DLD1 (cell line): ENCODE measurements around the gene KRTAP1-5.
"Not testable (repeated sequence)": the region's sequence is repeated elsewhere in the genome, so short reads cannot be mapped to it uniquely, and the experiment has no call there.

Source experiments
- in situ Hi-C: cut with HindIII; loops from 2 replicates; pipeline ENCODE4 v1.10.0; 2017; ENCODE audit warnings: low sequenced_read_pairs

KRTAP1-5 gene

GRCh38 chr17:41026715-41027471, at the start of gene KRTAP1-5:
Gene KRTAP1-5, minus strand, starts transcription at chr17:41027208. Its CDS starts 53 bp downstream, at chr17:41027155.
- in situ Hi-C loops, result no loop called here

- in situ Hi-C loops, result no loop called here
These were observed 49.8 kb upstream of the KRTAP1-5 start for GRCh38 chr17:41076788-41077187.

GRCh38 chr17:41073676-41074075, 46.7 kb upstream of the KRTAP1-5 start:
- in situ Hi-C loops, result no loop called here

- in situ Hi-C loops, result no loop called here
These were observed 44.8 kb upstream of the KRTAP1-5 start for GRCh38 chr17:41071606-41072360.

GRCh38 chr17:41069031-41069430, 42.0 kb upstream of the KRTAP1-5 start:
- in situ Hi-C loops, result no loop called here

GRCh38 chr17:41067281-41067680, 40.3 kb upstream of the KRTAP1-5 start:
- in situ Hi-C loops, result no loop called here

GRCh38 chr17:41065829-41066624, 39.0 kb upstream of the KRTAP1-5 start, which contains the start of gene KRTAP2-4:
Gene KRTAP2-4, minus strand, starts transcription at chr17:41065879. Its CDS starts 34 bp downstream, at chr17:41065845.
- in situ Hi-C loops, result no loop called here

- in situ Hi-C loops, result not testable (repeated sequence)
These were observed 38.1 kb upstream of the KRTAP1-5 start for GRCh38 chr17:41065016-41065689.

GRCh38 chr17:41064301-41064700, 37.3 kb upstream of the KRTAP1-5 start:
- in situ Hi-C loops, result no loop called here

- in situ Hi-C loops, result no loop called here
These were observed 36.4 kb upstream of the KRTAP1-5 start for GRCh38 chr17:41063449-41063848.

- in situ Hi-C loops, result no loop called here
These were observed 35.0 kb upstream of the KRTAP1-5 start for GRCh38 chr17:41061964-41062363.

GRCh38 chr17:41060052-41060604, 33.1 kb upstream of the KRTAP1-5 start, which contains the start of gene KRTAP2-3:
Gene KRTAP2-3, minus strand, starts transcription at chr17:41060114. Its CDS starts 64 bp downstream, at chr17:41060050.
- in situ Hi-C loops, result no loop called here

GRCh38 chr17:41059276-41060051, 32.5 kb upstream of the KRTAP1-5 start:
- in situ Hi-C loops, result loop anchor here (5.0 kb wide), 1 partner anchor 42 kb away; no protein-coding TSS in a partner anchor

GRCh38 chr17:41058741-41059140, 31.7 kb upstream of the KRTAP1-5 start:
- in situ Hi-C loops, result loop anchor here (5.0 kb wide), 1 partner anchor 41 kb away; no protein-coding TSS in a partner anchor

- in situ Hi-C loops, result loop anchor here (5.0 kb wide), 1 partner anchor 40 kb away; no protein-coding TSS in a partner anchor
These were observed 30.5 kb upstream of the KRTAP1-5 start for GRCh38 chr17:41057547-41057946.

- in situ Hi-C loops, result loop anchor here (5.0 kb wide), 1 partner anchor 38 kb away; no protein-coding TSS in a partner anchor
These were observed 28.1 kb upstream of the KRTAP1-5 start, which contains the start of gene KRTAP2-2 for GRCh38 chr17:41055130-41055529. Gene KRTAP2-2, minus strand, starts transcription at chr17:41055230. Its CDS starts 19 bp downstream, at chr17:41055211.

- in situ Hi-C loops, result not testable (repeated sequence)
These were observed 27.5 kb upstream of the KRTAP1-5 start for GRCh38 chr17:41054556-41054955.

- in situ Hi-C loops, result no loop called here
These were observed 27.0 kb upstream of the KRTAP1-5 start for GRCh38 chr17:41054025-41054424.

GRCh38 chr17:41052566-41052965, 25.6 kb upstream of the KRTAP1-5 start:
- in situ Hi-C loops, result no loop called here
